Activated T-cell treated with anti-CD3 and anti-CD28 coated beads, Interleukin-2, amount 50 U/mL, for 72 hours (primary cell): ENCODE measurements around the gene PAFAH1B2. TPM values are rescaled to one million over a fixed set of nuclear protein-coding genes. Genes with fewer than 3 reads are reported as not detected.

Experiments used
- ATAC-seq, 2 donors: fragments of 150-1000 bp; cut with Tn5 transposase; replicated peaks in 1 of 2; 2 replicates each; pipeline ENCODE4 v1.10.0; 2021; ENCODE audit warnings: moderate library complexity in 2 of 2, mild to moderate bottlenecking in 1 of 2
- DNase-seq, 2 donors: peaks; one replicate each; pipeline ENCODE4 v3.0.0; 2021 to 2022; ENCODE audit warnings: mixed read lengths in 1 of 2
- H3K27ac Mint-ChIP-seq: one replicate; pipeline ENCODE4 v1.8.0; 2022; ENCODE audit warnings: mild to moderate bottlenecking, moderate library complexity, mixed read lengths
- H3K27me3 Mint-ChIP-seq: one replicate; pipeline ENCODE4 v1.8.0; 2022; ENCODE audit warnings: low read depth, mixed read lengths
- H3K36me3 Mint-ChIP-seq, 2 donors: one replicate each; pipeline ENCODE4 v1.8.0; 2022; ENCODE audit warnings: mixed read lengths in 2 of 2, mild to moderate bottlenecking in 1 of 2; ENCODE audit not compliant: insufficient read depth in 2 of 2
- H3K4me1 Mint-ChIP-seq: one replicate; pipeline ENCODE4 v1.8.0; 2022; ENCODE audit warnings: low read depth, mixed read lengths
- H3K4me3 Mint-ChIP-seq, 2 donors: one replicate each; pipeline ENCODE4 v1.8.0; 2022; ENCODE audit warnings: mild to moderate bottlenecking in 2 of 2, mixed read lengths in 2 of 2, moderate library complexity in 2 of 2
- H3K9me3 Mint-ChIP-seq, 2 donors: one replicate each; pipeline ENCODE4 v1.8.0; 2022; ENCODE audit warnings: mixed read lengths in 2 of 2
- total RNA-seq, 2 donors: library from RNA; stranded (reverse); gene quantifications; one replicate each; pipeline ENCODE4 v1.2.3, GENCODE V29; 2022

The PAFAH1B2 gene
- total RNA-seq, 2 donors from 2014 or later, result 56.7 to 64.3 TPM

DNA sequence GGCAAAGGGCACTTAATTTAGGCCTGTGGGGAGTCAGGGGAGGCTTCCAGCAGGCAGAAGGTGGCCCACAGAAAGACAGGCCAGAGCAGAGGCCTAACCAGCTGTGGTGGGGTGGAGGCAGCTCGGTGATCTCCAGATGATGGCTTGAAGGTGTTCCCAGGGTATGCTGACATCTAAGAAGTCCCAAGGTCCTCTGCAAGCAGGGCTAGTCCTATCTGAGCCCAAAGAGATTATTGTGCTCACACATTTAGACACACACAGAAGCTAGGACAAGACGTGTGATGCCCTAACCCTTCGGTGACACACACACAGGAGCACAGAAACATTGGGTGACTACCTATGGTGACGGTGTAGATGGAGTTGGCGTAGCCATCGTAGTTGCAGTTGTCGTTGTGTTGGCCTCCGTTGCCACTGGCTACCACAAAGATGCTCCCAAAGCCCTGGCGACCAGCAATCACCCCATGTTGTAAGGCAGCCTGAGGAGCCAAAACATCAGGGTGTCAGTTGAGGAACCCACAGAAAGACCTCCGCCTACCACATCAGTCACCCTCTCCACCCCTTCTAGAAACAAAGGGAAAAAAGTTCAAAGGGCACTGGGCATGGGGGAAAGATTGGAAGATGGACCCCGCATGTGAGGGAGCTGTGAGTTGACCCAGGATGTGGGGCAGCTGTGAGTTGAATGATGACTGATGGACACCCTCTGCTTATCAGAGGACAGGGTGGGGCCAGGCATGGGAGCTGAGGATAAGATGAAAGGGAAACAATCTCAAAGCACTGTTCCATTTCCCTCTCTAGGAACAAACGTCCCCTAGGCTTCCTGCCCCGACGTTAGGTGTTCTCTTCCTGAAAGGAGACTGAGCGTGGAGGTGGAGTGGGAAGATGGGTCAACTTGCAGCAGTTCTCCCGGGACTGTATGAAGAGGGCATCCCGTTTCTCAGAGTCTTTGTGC lies 79.9 kb downstream of the PAFAH1B2 start:
- Mint-ChIP-seq H3K36me3 (peaks cover 18 to 30% of the 10 kb centered on the region in 2 donors), H3K27ac (peak overlapping the region; percentile 44), H3K4me3 (no peak overlapping the region), H3K27me3 (no peaks in the 10 kb centered on the region), H3K9me3 (no peaks in the 10 kb centered on the region), H3K4me1 (peaks cover 24% of the 10 kb centered on the region)
- ATAC-seq (no peak), DNase-seq (no peak)

DNA sequence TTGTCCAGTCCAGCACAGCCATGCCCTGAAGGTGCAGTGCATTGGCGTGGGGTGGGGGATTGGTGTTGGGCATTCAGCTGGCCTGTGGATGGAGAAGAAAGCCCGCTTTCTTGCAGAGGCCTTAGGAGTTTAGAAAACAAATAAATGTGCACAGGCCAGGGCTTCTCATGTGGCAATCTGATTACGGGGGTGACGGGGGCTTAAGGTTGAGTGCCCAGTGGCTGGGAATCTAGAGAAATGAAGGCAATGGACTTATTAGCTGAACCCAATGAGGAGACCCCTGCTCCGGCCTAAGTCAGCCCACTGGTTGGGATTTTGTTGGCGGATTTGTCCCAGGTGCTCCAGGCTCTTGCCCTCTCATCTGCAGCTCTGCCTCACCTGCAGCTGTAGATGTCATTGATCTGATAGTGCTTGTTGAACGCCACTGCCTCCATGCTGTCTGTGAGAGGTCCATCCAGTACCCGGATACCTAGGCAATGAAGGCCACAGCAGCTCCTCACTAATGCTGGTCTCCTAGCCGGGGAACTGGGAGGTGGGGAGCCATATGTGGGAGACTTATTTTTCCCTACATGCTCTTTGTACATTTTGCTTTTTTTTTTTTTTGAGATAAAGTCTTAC lies 81.6 kb downstream of the PAFAH1B2 start:
- no peak overlapping the region for H3K4me3 Mint-ChIP-seq
- no peaks in the 10 kb centered on the region for H3K27me3 Mint-ChIP-seq
- peaks cover 41% of the 10 kb centered on the region for H3K4me1 Mint-ChIP-seq
- no peak overlapping the region for H3K27ac Mint-ChIP-seq
- no peaks in the 10 kb centered on the region for H3K9me3 Mint-ChIP-seq
- DNase-seq, result no peak
- ATAC-seq, result no peak
- H3K36me3 Mint-ChIP-seq, result peaks cover 19 to 36% of the 10 kb centered on the region in 2 donors

Other genes with a start within 250 kb of the PAFAH1B2 start
- 10 to 100 TPM; 21.4 to 26.3 TPM for gene SIK3, start 45.9 kb upstream of the PAFAH1B2 start, total RNA-seq
- gene SIDT2, start 34.5 kb downstream of the PAFAH1B2 start, total RNA-seq, result 10 to 100 TPM; 32.0 to 40.3 TPM
- 1 to 10 TPM; 7.2 to 8.9 TPM for gene TAGLN, start 55.1 kb downstream of the PAFAH1B2 start, total RNA-seq
- 100 to 1,000 TPM; 139 to 147 TPM for gene PCSK7, start 87.8 kb downstream of the PAFAH1B2 start, total RNA-seq
- gene RNF214, start 88.4 kb downstream of the PAFAH1B2 start, total RNA-seq, result 10 to 100 TPM; 30.7 to 33.5 TPM
- 1 to 10 TPM; 9.6 to 9.9 TPM for gene BACE1-AS, start 147.1 kb downstream of the PAFAH1B2 start, total RNA-seq
- 1 to 10 TPM; 1.1 TPM for gene BACE1, start 172.0 kb downstream of the PAFAH1B2 start, total RNA-seq
- gene CEP164, start 183.6 kb downstream of the PAFAH1B2 start, total RNA-seq, result 10 to 100 TPM; 32.5 to 38.7 TPM